Stimulated activated CD8-positive, alpha-beta memory T cell treated with anti-CD3 and anti-CD28 coated beads, Interleukin-7, amount 100 ng/mL, for 48 hours (primary cell): ENCODE data around the gene MIDN.

Experiments used
- DNase-seq, 2 donors: peaks; one replicate each; pipeline ENCODE4 v3.0.0-alpha.2; 2020; ENCODE audit warnings: low read depth in 1 of 2; ENCODE audit errors: extremely low read depth in 1 of 2

MIDN gene

GRCh38 chr19:1220976-1221903 is 27.1 kb upstream of the MIDN start:
- DNase-seq = no peak

GRCh38 chr19:1221904-1222255 is 26.5 kb upstream of the MIDN start:
- DNase-seq = no peak

GRCh38 chr19:1222394-1222793 is 26.0 kb upstream of the MIDN start:
- no peak for DNase-seq

DNA sequence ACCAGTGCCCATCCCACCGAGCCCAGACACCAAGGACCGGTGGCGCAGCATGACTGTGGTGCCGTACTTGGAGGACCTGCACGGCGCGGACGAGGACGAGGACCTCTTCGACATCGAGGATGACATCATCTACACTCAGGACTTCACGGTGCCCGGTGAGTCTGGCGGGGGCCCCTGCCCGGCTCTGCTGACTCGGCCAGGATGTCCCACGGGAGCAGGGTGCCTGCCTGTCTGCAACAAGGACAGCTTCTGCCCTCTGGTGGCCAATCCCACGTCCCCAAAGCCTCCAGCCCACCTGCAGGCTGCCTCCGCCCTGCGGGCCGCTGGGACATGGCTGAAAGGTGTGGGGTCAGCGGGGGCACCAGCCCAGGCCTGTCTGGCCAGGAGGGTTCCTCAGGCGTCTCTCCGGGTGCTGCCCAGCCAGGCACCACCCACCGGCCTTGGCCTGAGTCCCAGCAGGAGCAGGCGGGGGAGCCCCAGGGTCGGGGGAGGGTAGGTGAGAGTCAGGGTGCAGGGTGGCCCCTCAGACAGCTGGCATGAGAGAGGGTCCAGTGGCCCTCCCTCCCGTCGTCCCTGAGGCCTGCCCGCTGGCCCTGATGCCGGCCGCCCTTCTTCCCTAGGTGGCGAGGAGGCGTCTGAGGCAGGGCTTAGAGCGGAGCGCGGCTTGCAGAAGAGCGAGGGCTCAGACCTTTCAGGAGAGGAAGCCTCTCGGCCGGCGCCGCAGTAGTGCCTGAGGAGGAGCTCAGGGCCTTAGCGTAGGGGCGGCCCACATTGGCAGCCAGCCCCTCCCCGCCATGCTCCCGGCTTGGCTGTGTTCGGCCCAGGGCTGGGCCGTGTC is 25.1 kb upstream of the MIDN start:
- DNase-seq = no peak

GRCh38 chr19:1224047-1224825 is 24.1 kb upstream of the MIDN start:
- no peak for DNase-seq

DNA sequence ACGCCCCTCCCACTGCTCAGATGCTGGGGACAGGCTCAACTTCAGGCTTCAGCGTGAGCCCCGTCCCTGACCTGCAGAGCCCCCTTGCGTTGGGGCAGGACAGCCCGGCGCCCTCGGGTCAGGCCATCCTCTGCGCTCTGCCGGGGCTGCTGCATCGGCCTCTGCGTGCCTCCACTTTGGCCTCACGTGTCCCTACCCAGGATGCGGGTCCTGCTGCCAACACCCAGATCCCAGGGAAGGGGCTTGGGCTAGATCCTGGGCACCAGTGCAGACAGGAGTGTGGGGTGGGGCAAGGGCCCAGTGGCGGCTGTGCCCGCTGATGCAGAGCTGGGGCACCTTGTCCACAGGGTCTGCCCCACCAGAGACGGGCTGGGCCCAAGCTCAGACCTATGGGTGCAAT is 23.5 kb upstream of the MIDN start:
- no peak for DNase-seq

- DNase-seq = no peak
These were observed 22.8 kb upstream of the MIDN start for GRCh38 chr19:1225440-1226226.

- no peak for DNase-seq
These were observed 22.2 kb upstream of the MIDN start for GRCh38 chr19:1226227-1226518.

GRCh38 chr19:1226522-1227303 is 21.7 kb upstream of the MIDN start:
- DNase-seq = no peak

GRCh38 chr19:1227304-1228054 is 20.9 kb upstream of the MIDN start:
- no peak for DNase-seq

DNA sequence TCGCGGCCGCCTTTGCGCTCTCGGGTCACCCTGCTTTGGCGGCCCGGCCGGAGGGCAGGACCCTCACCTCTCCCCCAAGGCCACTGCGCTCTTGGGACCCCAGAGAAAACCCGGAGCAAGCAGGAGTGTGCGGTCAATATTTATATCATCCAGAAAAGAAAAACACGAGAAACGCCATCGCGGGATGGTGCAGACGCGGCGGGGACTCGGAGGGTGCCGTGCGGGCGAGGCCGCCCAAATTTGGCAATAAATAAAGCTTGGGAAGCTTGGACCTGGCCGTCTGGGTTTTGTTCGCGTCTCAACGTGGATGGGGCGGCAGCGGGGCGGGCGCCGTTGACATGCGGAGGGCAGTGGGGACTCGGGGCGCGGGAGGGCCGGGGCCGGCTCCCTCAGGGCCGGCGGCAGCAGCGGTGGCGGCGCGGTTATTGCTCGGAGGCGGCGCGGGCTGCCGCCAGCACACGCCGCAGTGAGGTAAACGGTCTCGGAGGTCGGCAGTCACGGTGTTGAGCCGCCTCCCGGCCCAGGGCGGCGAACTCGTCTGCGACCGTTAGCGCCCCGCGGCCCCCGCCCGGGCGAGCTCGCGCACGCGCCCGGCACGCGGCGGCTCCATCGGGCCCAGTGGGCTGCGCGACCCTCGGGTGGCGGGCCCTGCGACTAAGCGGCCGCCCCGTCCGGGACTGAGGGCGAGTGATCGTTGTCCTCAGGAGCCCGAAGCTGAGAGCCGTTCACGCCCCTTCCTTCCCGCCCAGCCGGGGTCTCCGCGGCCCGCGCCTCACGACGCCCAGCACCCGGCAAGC is 20.0 kb upstream of the MIDN start:
- no peak for DNase-seq

- no peak for DNase-seq
These were observed 19.1 kb upstream of the MIDN start for GRCh38 chr19:1229056-1229923.

DNA sequence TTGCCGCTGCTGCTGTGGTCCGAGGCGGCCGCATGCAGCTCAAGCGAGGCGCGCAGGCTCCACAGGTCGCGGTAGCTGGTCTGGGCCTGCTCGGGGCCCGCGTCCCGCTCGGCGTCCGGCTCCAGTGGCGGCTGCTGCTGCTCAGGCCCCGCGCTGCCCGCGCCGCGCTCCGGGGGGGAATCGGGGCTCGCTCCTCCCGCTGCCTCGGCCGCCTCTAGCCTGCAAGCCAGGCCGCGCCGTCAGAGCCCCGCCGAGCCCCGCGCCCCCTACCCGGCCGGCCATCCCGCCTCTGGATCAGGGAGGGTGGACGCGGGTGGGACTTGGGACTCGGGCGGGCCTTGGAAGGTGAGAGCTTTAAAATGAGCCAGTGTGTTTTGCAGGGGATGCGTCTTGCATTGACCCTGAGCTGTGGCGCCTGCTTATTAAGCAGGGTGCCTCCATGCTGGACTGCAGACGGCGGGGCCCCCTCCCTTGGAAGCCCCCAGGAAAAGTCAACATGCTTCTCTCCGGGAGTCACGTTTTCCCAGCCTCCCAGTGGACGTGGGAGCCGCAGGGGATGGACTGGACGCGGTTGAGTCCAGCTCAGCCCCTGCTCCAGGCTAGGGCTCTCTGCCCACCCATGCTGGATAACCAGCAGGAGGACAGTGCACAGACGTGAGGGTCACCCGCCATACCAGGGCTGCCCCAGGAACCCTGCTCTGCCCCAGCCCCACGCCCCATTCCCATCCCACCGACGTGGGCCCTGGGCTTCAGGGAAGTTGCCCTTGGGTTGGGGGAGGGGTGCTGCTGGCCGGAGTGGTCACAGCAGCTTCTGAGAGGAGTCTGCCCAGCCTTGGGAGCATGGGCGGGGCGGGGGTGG is 18.2 kb upstream of the MIDN start:
- DNase-seq = no peak

DNA sequence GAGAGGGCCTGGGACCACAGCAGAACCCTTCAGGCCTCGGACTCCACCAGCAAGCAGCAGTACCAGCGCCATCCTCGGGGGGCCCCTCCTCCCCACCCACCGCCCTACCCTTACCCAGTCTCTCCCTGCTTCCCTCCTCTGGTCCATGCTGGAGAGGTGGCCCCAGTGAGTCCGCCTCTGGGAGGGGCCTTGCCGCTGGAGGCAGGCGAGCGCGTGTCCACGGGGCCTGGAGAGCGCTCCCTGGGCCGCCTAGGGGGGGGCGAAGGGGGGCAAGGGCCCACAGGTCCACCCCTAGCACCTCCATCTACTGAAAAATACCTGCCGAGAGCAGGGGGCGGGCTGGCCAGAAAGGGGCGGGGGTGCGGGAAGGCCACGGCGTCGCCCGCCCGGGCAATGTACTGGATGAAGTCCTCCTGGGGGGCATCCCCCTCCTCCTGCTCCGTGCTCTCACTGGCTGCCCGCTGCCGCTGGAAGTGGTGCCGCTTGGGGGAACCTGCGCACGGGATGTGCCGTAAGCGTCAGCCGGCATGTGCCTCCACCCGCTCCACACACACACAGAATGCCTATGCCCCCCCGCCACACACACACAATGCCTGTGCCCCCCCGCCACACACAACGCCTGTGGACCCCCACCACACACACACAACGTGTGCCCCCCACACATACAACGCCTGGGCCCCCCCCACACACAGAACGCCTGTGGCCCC is 17.4 kb upstream of the MIDN start:
- no peak for DNase-seq

DNA sequence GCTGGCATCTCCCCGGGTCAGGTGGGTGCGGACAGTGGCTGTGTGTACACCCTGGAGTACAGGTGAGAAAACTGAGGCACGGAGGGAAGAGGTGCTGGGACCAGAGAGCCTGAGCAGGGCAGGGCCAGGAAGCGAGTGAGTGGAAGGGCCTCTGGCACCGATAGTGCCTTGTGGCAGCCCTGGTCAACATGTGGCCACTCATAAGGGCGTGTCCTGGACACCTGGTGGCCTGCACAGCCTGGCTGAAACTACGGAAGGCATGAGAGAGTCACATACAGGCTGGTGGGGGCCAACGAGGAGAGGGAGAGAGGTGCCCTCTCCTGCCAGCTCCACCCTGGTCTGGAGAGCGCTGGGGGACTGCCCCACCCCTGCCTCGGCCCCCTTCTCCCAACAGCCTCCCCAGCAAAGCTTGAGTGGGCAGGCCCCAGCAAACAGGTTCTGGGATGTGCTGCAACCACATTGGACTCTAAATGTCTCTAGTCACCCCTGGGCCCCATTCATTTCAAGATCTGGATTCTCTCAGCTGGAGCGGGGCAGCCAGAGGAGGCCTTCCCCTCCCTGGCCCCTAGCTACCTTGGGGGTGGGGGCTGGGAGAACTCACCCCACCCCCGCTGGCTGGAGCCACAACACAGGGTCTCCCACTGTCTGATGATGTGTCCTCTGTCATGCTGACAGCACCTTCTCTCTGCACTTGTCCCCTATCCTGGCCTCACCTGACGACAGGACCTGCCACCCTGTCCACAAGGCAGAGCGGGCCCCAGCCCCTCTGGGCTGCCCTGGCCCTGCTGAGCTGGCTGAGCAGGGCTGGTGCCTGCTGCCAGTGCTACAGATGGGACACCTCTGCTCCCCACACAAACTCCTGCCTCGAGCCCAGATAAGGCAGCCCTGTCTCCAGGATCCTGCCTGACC is 16.4 kb upstream of the MIDN start:
- no peak for DNase-seq
